H1 (cell line): ENCODE results near the gene EPHA10. TPM values are rescaled to one million over a fixed set of nuclear protein-coding genes. Genes with fewer than 3 reads are reported as not detected.

ENCODE experiments used
- ATF2 ChIP-seq: IDR thresholded peaks from 2 replicates; pipeline ENCODE4 v1.6.1; 2012; ENCODE audit warnings: low read length, inconsistent platforms
- BRCA1 ChIP-seq: IDR thresholded peaks from 2 replicates; pipeline ENCODE4 v1.6.1; 2012; ENCODE audit warnings: low read depth, low read length, improper control_type of control experiment
- CBX5 ChIP-seq: fragments of 300-800, 300-1000 bp; sonication (generic); IDR thresholded peaks from 2 replicates; pipeline ENCODE4 v1.7.1; 2016; ENCODE audit warnings: antibody characterized with exemption, low read length, low read depth
- CEBPB ChIP-seq: IDR thresholded peaks from 2 replicates; pipeline ENCODE4 v1.6.1; 2012; ENCODE audit warnings: low read depth, low read length
- JUN ChIP-seq: IDR thresholded peaks from 2 replicates; pipeline ENCODE4 v1.6.1; 2011; ENCODE audit warnings: low read depth, mild to moderate bottlenecking, improper control_type of control experiment, low read length
- JUND ChIP-seq: IDR thresholded peaks from 2 replicates; pipeline ENCODE4 v1.6.1; 2011; ENCODE audit warnings: mild to moderate bottlenecking, improper control_type of control experiment, low read length
- KDM4A ChIP-seq: IDR thresholded peaks from one replicate; pipeline ENCODE4 v1.7.1; 2012; ENCODE audit warnings: low read depth, mild to moderate bottlenecking, moderate library complexity, low read length, inconsistent platforms; ENCODE audit not compliant: severe bottlenecking
- MAFK ChIP-seq: IDR thresholded peaks from 2 replicates; pipeline ENCODE4 v1.6.1; 2012; ENCODE audit warnings: low read depth, mild to moderate bottlenecking, improper control_type of control experiment, low read length
- NANOG ChIP-seq: IDR thresholded peaks from 2 replicates; pipeline ENCODE4 v1.6.1; 2011; ENCODE audit warnings: low read length, low read depth, mild to moderate bottlenecking, inconsistent platforms; ENCODE audit not compliant: insufficient read depth, poor library complexity, severe bottlenecking
- PHF8 ChIP-seq: fragments of 200-600 bp; sonication (generic); conservative IDR thresholded peaks from 2 replicates; pipeline ENCODE4 v1.7.1; 2012; ENCODE audit warnings: low read depth, mild to moderate bottlenecking, inconsistent platforms, low read length, moderate library complexity
- RNF2 ChIP-seq: fragments of 200-900, 300-1000 bp; sonication (generic); IDR thresholded peaks from 2 replicates; pipeline ENCODE4 v1.7.1; 2016; ENCODE audit warnings: borderline replicate concordance, low read depth, mild to moderate bottlenecking, antibody characterized with exemption, low read length; ENCODE audit not compliant: poor library complexity, severe bottlenecking; ENCODE audit errors: missing control alignments
- RXRA ChIP-seq: IDR thresholded peaks from 2 replicates; pipeline ENCODE4 v1.6.1; 2011; ENCODE audit warnings: low read depth, mild to moderate bottlenecking, low read length, moderate library complexity; ENCODE audit not compliant: insufficient read depth
- SAP30 ChIP-seq: fragments of 300-600 bp; sonication (generic); IDR thresholded peaks from 2 replicates; pipeline ENCODE4 v1.7.1; 2012; ENCODE audit warnings: low read length, moderate library complexity, mild to moderate bottlenecking, inconsistent platforms; ENCODE audit not compliant: insufficient read depth, insufficient replicate concordance
- SIRT6 ChIP-seq: IDR thresholded peaks from one replicate; pipeline ENCODE4 v1.7.1; 2012; ENCODE audit warnings: low read length, inconsistent platforms
- SIX5 ChIP-seq: IDR thresholded peaks from 2 replicates; pipeline ENCODE4 v1.6.1; 2011; ENCODE audit warnings: mild to moderate bottlenecking, low read depth, low read length
- SP4 ChIP-seq: IDR thresholded peaks from 2 replicates; pipeline ENCODE4 v1.6.1; 2012; ENCODE audit warnings: low read length, inconsistent platforms
- SRF ChIP-seq: IDR thresholded peaks from 2 replicates; pipeline ENCODE4 v1.6.1; 2011; ENCODE audit warnings: mild to moderate bottlenecking, low read depth, low read length, moderate library complexity
- SUZ12 ChIP-seq: fragments of 200-600 bp; sonication (generic); IDR thresholded peaks from 2 replicates; pipeline ENCODE4 v1.6.1; 2012; ENCODE audit warnings: mild to moderate bottlenecking, inconsistent platforms, low read length, moderate library complexity, mixed read lengths
- TBP ChIP-seq: IDR thresholded peaks from 2 replicates; pipeline ENCODE4 v1.6.1; 2011; ENCODE audit warnings: low read depth, low read length, improper control_type of control experiment
- TCF12 ChIP-seq: IDR thresholded peaks from 2 replicates; pipeline ENCODE4 v1.6.1; 2011; ENCODE audit warnings: low read depth, mild to moderate bottlenecking, low read length
- TEAD4 ChIP-seq: IDR thresholded peaks from 2 replicates; pipeline ENCODE4 v1.6.1; 2012; ENCODE audit warnings: low read depth, low read length, inconsistent platforms, mixed read lengths
- YY1 ChIP-seq: IDR thresholded peaks from 2 replicates; pipeline ENCODE4 v1.6.1; 2011; ENCODE audit warnings: low read depth, mild to moderate bottlenecking, low read length
- polyA plus RNA-seq, 7 experiments: library from polyadenylated mRNA; depleted of rRNA in 3 of 7; stranded (reverse) in 5 of 7; unstranded in 2 of 7; fragments of >200 nt in 5 of 7; fragments of 200-250 nt in 2 of 7; gene quantifications; 1 replicate in 5 of 7; 2 replicates in 1 of 7; 4 replicates in 1 of 7; pipeline versions ENCODE4 v1.2.1 to v1.2.3, GENCODE V29; 2011 to 2013; ENCODE audit warnings: missing spikeins in 2 of 7, mixed read lengths in 2 of 7
- total RNA-seq: library from RNA; stranded (reverse); fragmentation: NEBNext Ultra II Directional; extraction: Animal tissue kit (Norgen Biotek cat#: 25700); gene quantifications from 2 replicates; pipeline ENCODE4 v1.2.1, GENCODE V29; 2021
- TF ChIP-seq, protein P1 (sequence below): IDR thresholded peaks from 2 replicates; pipeline ENCODE4 v1.6.1; 2012; ENCODE audit warnings: inconsistent platforms

EPHA10 gene
- total and polyA plus RNA-seq, 2 of the 8 experiments (the other 6 are each of a cell fraction or from before 2014, with no cell fraction given) = 0.54 to 1.0 TPM

- no peak for TF ChIP-seq NANOG
- peak; percentile 78 for TF ChIP-seq SUZ12
- no peak for TF ChIP-seq TBP
- peak; percentile 84 for TF ChIP-seq KDM4A
- no peak for TF ChIP-seq CEBPB
- TF ChIP-seq RXRA = no peak
- TF ChIP-seq JUN = no peak
- no peak for TF ChIP-seq JUND
- TF ChIP-seq SP4 = no peak
- TF ChIP-seq CBX5 = no peak
- TF ChIP-seq TEAD4 = no peak
- no peak for TF ChIP-seq MAFK
- TF ChIP-seq SAP30 = no peak
- TF ChIP-seq PHF8 = no peak
- TF ChIP-seq, protein P1, sequence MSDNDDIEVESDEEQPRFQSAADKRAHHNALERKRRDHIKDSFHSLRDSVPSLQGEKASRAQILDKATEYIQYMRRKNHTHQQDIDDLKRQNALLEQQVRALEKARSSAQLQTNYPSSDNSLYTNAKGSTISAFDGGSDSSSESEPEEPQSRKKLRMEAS = peak; percentile 68
- no peak for TF ChIP-seq SIRT6
- TF ChIP-seq BRCA1 = no peak
- TF ChIP-seq TCF12 = no peak
- TF ChIP-seq RNF2 = no peak
- no peak for TF ChIP-seq SRF
- TF ChIP-seq YY1 = no peak
- TF ChIP-seq SIX5 = no peak
- TF ChIP-seq ATF2 = no peak
Observed at GRCh38 chr1:37753473-37754321, 11.2 kb downstream of the EPHA10 start (continued).
